Heart right ventricle (tissue), 16 donors: ENCODE data around the gene GPANK1. TPM values are rescaled to one million over a fixed set of nuclear protein-coding genes. Genes with fewer than 3 reads are reported as not detected.

Experiments used
- ATAC-seq, 8 donors: fragments of 200-7000 bp; cut with Tn5 transposase; one replicate each; pipeline ENCODE4 v1.9.1; 2020; ENCODE audit warnings: mild to moderate bottlenecking in 8 of 8, moderate library complexity in 8 of 8, moderate number of reproducible peaks in 1 of 8
- DNase-seq, 2 donors: peaks; one replicate each; pipeline ENCODE4 v3.0.0-alpha.2; 2020
- H3K27ac ChIP-seq, 10 donors: fragments of 200-600 bp; sonication (generic) in 2 of 10; one replicate each; pipeline versions ENCODE4 v1.5.0 to v1.8.0; 2020 to 2022; ENCODE audit warnings: mild to moderate bottlenecking in 3 of 10
- H3K27me3 ChIP-seq, 7 donors: fragments of 200-600 bp; one replicate each; pipeline ENCODE4 v1.8.0; 2021 to 2022; ENCODE audit warnings: mild to moderate bottlenecking in 2 of 7
- H3K36me3 ChIP-seq, 9 donors: fragments of 200-600 bp; sonication (generic) in 1 of 9; one replicate each; pipeline versions ENCODE4 v1.5.0 to v1.8.0; 2020 to 2022; ENCODE audit warnings: mild to moderate bottlenecking in 2 of 9
- H3K4me1 ChIP-seq, 9 donors: fragments of 200-600 bp; sonication (generic) in 1 of 9; one replicate each; pipeline versions ENCODE4 v1.5.0 to v1.8.0; 2020 to 2022; ENCODE audit warnings: mild to moderate bottlenecking in 4 of 9
- H3K4me3 ChIP-seq, 10 donors: fragments of 200-600 bp; sonication (generic) in 2 of 10; one replicate each; pipeline versions ENCODE4 v1.5.0 to v1.8.0; 2020 to 2022; ENCODE audit warnings: mild to moderate bottlenecking in 7 of 10, moderate library complexity in 2 of 10
- H3K9me3 ChIP-seq, 11 donors: fragments of 200-600 bp in 10 of 11; sonication (generic) in 2 of 11; one replicate each; pipeline versions ENCODE4 v1.5.0 to v1.8.0; 2013 to 2022; ENCODE audit warnings: mild to moderate bottlenecking in 2 of 11, control low read depth in 1 of 11, moderate library complexity in 1 of 11
- CTCF ChIP-seq, 9 donors: fragments of 200-600 bp; sonication (generic) in 2 of 9; IDR thresholded peaks; one replicate each; pipeline versions ENCODE4 v1.5.0 to v1.8.0; 2021 to 2022; ENCODE audit warnings: antibody characterized with exemption in 9 of 9, mild to moderate bottlenecking in 5 of 9, moderate library complexity in 1 of 9
- WGBS, 2 donors: extraction: QIAGEN DNeasy Blood & Tissue Kit; methylation state at CpG; one replicate each; pipeline ENCODE4 v1.1.7; 2013; ENCODE audit warnings: inconsistent platforms in 1 of 2; 5-methylcytosine and 5-hydroxymethylcytosine counted together
- intact Hi-C, 10 donors: fragments of 100-400 bp; cut with DNase I; formaldehyde crosslinking; loops; one replicate each; pipeline versions ENCODE4 v1.11.1 to v1.14.2; 2022
- polyA plus RNA-seq, 2 donors: library from polyadenylated mRNA; stranded (reverse); fragments of 200-250 nt; gene quantifications; one replicate each; pipeline ENCODE4 v1.2.3, GENCODE V29; 2013
- total RNA-seq, 10 donors: library from RNA; stranded (reverse); fragmentation: NEBNext Ultra II Directional in 3 of 10; extraction: Animal tissue kit (Norgen Biotek cat#: 25700) in 3 of 10; gene quantifications; one replicate each; pipeline versions ENCODE4 v1.2.1 to v1.2.4, GENCODE V29; 2021 to 2023
- donor health status: Arrhythmogenic right ventricular cardiomyopathy.
- donor health status: ischemic (EF 13 %, LVEDD 7.1; RV severe dilation, severe dysfunction).
- donor health status: healthy with polysubstance abuse.
- donor health status: DM: no; HTN: yes; CAD: no.
- donor health status: DM: no; HTN: no; CAD: no.
- donor health status: ischemic (EF 25% LVEDD 6.9; RV normal size, moderate dysfunction).
- donor health status: ischemic (EF 25% LVEDD 5.7; RV mildly dilated, moderate dysfunction).
- donor health status: healthy.
- donor health status: DM: yes; HTN: yes; CAD: no.
- donor health status: Ischemic cardiomyopathy.
- donor health status: ischemic (EF 35%, LVEDD 5.7; RV mildly dilated, moderate dysfunction).
- donor health status: nonischemic (EF 11% LVEDD 7.7; RV severe dilation, severe dysfunction).
- donor health status: DM: yes; HTN: yes; CAD: no.
- donor health status: PGD.
- donor health status: ischemic (EF 29% LVEDD 5.4; RV normal size, mild dysfunction).
- donor health status: nonischemic (EF 23%, LVEDD 6.1; RV moderate dilation, normal function).

The GPANK1 gene
- total and polyA plus RNA-seq, 12 donors: 14.5 to 23.8 (median 18.2) TPM

- Histone ChIP-seq H3K4me1 (no peaks in the 10 kb centered on the region), H3K4me3 (no peak overlapping the region), H3K27me3 (no peaks in the 10 kb centered on the region), H3K27ac (no peak overlapping the region), H3K9me3 (no peaks in the 10 kb centered on the region), H3K36me3 (peaks cover 3 to 100% (median 98%) of the 10 kb centered on the region in 9 donors)
- DNase-seq: no peak
- WGBS, 2 donors: 88 to 93% methylated on average over 16 to 17 of the region's 17 CpGs
- ATAC-seq: peak in 3 of 8 donors; percentile 2 to 8 (median 4)
- intact Hi-C loops: no loop called here
- TF ChIP-seq CTCF (IDR thresholded peaks at IDR 0.05): no peak
These were observed 20.9 kb downstream of the GPANK1 start for GRCh38 chr6:31643818-31644454.

- TF ChIP-seq CTCF (IDR thresholded peaks at IDR 0.05): no peak
- no peak overlapping the region for H3K4me3 ChIP-seq
- intact Hi-C loops: no loop called here
- ATAC-seq (no peak), DNase-seq (no peak)
- H3K27ac ChIP-seq: no peak overlapping the region
- 93 to 95% methylated on average over 6 of the region's 6 CpGs for WGBS, 2 donors
- H3K27me3 ChIP-seq: no peaks in the 10 kb centered on the region
- H3K36me3 ChIP-seq: peaks cover 3 to 100% (median 96%) of the 10 kb centered on the region in 9 donors
- no peaks in the 10 kb centered on the region for H3K9me3 ChIP-seq
- H3K4me1 ChIP-seq: peaks cover 0 to under 1% (median 0%) of the 10 kb centered on the region in 9 donors
These were observed 21.8 kb downstream of the GPANK1 start for GRCh38 chr6:31642798-31643570.

GRCh38 chr6:31641370-31641769 lies 23.4 kb downstream of the GPANK1 start:
- DNase-seq (no peak), ATAC-seq (no peak)
- peaks cover 12 to 100% (median 97%) of the 10 kb centered on the region in 9 donors for H3K36me3 ChIP-seq
- 85 to 89% methylated on average over 4 of the region's 4 CpGs for WGBS, 2 donors
- no peak for TF ChIP-seq CTCF (IDR thresholded peaks at IDR 0.05)
- H3K27ac ChIP-seq: no peak overlapping the region
- H3K9me3 ChIP-seq: no peaks in the 10 kb centered on the region
- peaks cover 0 to 9% (median 0%) of the 10 kb centered on the region in 9 donors for H3K4me1 ChIP-seq
- no peak overlapping the region for H3K4me3 ChIP-seq
- H3K27me3 ChIP-seq: no peaks in the 10 kb centered on the region
- intact Hi-C loops: no loop called here

GRCh38 chr6:31640612-31641011 lies 24.2 kb downstream of the GPANK1 start:
- intact Hi-C loops: no loop called here
- no peaks in the 10 kb centered on the region for H3K9me3 ChIP-seq
- 95 to 97% methylated on average over 6 of the region's 6 CpGs for WGBS, 2 donors

More at GRCh38 chr6:31640612-31641011, 24.2 kb downstream of the GPANK1 start:
- ATAC-seq: no peak
- Histone ChIP-seq H3K36me3 (peaks cover 15 to 100% (median 97%) of the 10 kb centered on the region in 9 donors), H3K4me1 (peaks cover 0 to 9% (median 0%) of the 10 kb centered on the region in 9 donors), H3K4me3 (no peak overlapping the region), H3K27ac (no peak overlapping the region), H3K27me3 (no peaks in the 10 kb centered on the region)
- DNase-seq: no peak
- no peak for TF ChIP-seq CTCF (IDR thresholded peaks at IDR 0.05)
